GM18909 (cell line): ENCODE measurements around the gene SLA2.
"Not testable (repeated sequence)": the region's sequence is repeated elsewhere in the genome, so short reads cannot be mapped to it uniquely, and the experiment has no call there.

Experiments
- ATAC-seq: cut with Tn5 transposase; IDR thresholded peaks from one replicate; pipeline ENCODE4 v1.9.1; 2021; ENCODE audit warnings: mild to moderate bottlenecking; ENCODE audit not compliant: unreplicated experiment, poor library complexity

SLA2 gene

GRCh38 chr20:36645998-36646397 is at the start of gene SLA2:
SLA2 (minus strand) TSS chr20:36646196; CDS start chr20:36641335, 4,861 bp downstream.
- no peak for ATAC-seq

GRCh38 chr20:36695467-36695866 is 49.5 kb upstream of the SLA2 start:
- ATAC-seq, result not testable (repeated sequence)

- no peak for ATAC-seq
Observed at GRCh38 chr20:36688630-36689029, 42.6 kb upstream of the SLA2 start.

GRCh38 chr20:36687850-36688249 is 41.9 kb upstream of the SLA2 start:
- no peak for ATAC-seq

- no peak for ATAC-seq
Observed at GRCh38 chr20:36686944-36687343, 40.9 kb upstream of the SLA2 start.

GRCh38 chr20:36686504-36686903 is 40.5 kb upstream of the SLA2 start:
- ATAC-seq, result no peak

GRCh38 chr20:36684747-36685146 is 38.8 kb upstream of the SLA2 start:
- ATAC-seq, result no peak

GRCh38 chr20:36682311-36682710 is 36.3 kb upstream of the SLA2 start:
- ATAC-seq, result no peak

GRCh38 chr20:36677422-36677771 is 31.4 kb upstream of the SLA2 start:
- no peak for ATAC-seq

GRCh38 chr20:36676701-36677421 is 30.9 kb upstream of the SLA2 start:
- no peak for ATAC-seq

GRCh38 chr20:36675545-36675944 is 29.5 kb upstream of the SLA2 start:
- ATAC-seq, result not testable (repeated sequence)

GRCh38 chr20:36672991-36673390 is 27.0 kb upstream of the SLA2 start:
- ATAC-seq, result no peak

- no peak for ATAC-seq
Observed at GRCh38 chr20:36670665-36671357, 24.8 kb upstream of the SLA2 start.

- ATAC-seq, result no peak
Observed at GRCh38 chr20:36666181-36666740, 20.3 kb upstream of the SLA2 start.

- no peak for ATAC-seq
Observed at GRCh38 chr20:36663031-36663430, 17.0 kb upstream of the SLA2 start.

- no peak for ATAC-seq
Observed at GRCh38 chr20:36658300-36658699, 12.3 kb upstream of the SLA2 start.

GRCh38 chr20:36656733-36657132 is 10.7 kb upstream of the SLA2 start:
- no peak for ATAC-seq

- ATAC-seq, result no peak
Observed at GRCh38 chr20:36655004-36655403, 9.0 kb upstream of the SLA2 start.

GRCh38 chr20:36654506-36654905 is 8.5 kb upstream of the SLA2 start:
- no peak for ATAC-seq

GRCh38 chr20:36653456-36653855 is 7.5 kb upstream of the SLA2 start:
- ATAC-seq, result no peak

- no peak for ATAC-seq
Observed at GRCh38 chr20:36647196-36648121, 1.5 kb upstream of the SLA2 start.
